ENCODE data around the gene XBP1.

The XBP1 gene

DNA sequence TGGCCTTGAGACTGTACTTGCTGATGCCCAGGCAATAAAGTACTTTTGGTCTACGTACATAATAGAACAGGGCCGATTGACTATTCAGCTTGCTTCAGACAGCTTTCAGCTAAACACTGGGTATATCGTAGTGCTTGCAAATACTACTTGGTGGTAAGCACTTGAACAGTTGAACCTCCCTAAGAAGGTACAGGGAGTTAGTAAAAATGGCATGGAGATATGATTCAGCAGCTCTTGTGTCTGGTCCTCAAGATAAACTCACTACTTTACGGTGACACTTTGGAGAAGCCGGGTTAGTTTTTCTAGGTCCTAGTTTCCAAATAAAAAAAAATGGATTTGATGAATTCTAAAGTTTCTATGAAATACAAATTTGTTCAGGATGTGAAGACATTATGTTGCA lies 20.5 kb downstream of the XBP1 start:
- H3K27me3 ChIP-seq (ENCODE audit: low read length), result no peaks in the 10 kb centered on the region
- no peak overlapping the region for H3K27ac ChIP-seq (ENCODE audit: low read depth, low read length)
- no peak overlapping the region for H3K9ac ChIP-seq (ENCODE audit: low read length)
- TF ChIP-seq, protein P1, sequence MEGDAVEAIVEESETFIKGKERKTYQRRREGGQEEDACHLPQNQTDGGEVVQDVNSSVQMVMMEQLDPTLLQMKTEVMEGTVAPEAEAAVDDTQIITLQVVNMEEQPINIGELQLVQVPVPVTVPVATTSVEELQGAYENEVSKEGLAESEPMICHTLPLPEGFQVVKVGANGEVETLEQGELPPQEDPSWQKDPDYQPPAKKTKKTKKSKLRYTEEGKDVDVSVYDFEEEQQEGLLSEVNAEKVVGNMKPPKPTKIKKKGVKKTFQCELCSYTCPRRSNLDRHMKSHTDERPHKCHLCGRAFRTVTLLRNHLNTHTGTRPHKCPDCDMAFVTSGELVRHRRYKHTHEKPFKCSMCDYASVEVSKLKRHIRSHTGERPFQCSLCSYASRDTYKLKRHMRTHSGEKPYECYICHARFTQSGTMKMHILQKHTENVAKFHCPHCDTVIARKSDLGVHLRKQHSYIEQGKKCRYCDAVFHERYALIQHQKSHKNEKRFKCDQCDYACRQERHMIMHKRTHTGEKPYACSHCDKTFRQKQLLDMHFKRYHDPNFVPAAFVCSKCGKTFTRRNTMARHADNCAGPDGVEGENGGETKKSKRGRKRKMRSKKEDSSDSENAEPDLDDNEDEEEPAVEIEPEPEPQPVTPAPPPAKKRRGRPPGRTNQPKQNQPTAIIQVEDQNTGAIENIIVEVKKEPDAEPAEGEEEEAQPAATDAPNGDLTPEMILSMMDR (IDR thresholded peaks at IDR 0.05; ENCODE audit: insufficient read depth, low read length, poor library complexity, severe bottlenecking), result no peak
- no peak for TF ChIP-seq EZH2phosphoT487 (conservative IDR thresholded peaks at IDR 0.05; ENCODE audit: low read length)
- H3K36me3 ChIP-seq (ENCODE audit: low read length), result 0 out of 2 replicates have a peak, but pooled peaks cover 6% of the 10 kb centered on the region
- peaks cover 28% of the 10 kb centered on the region for H3K79me2 ChIP-seq (ENCODE audit: insufficient read depth, low read length)
- H3F3A ChIP-seq (ENCODE audit: insufficient read depth), result no peaks in the 10 kb centered on the region
- peaks cover 6% of the 10 kb centered on the region; the same call in 1 of the 2 replicates for H4K20me1 ChIP-seq (ENCODE audit: low read depth, low read length)
- no peak overlapping the region for H2AFZ ChIP-seq (ENCODE audit: low read depth, low read length, severe bottlenecking)
- H3K9me2 ChIP-seq (replicated peaks; ENCODE audit: insufficient read depth, low read length), result no peaks in the 10 kb centered on the region
- H3K4me2 ChIP-seq (ENCODE audit: low read depth, low read length, poor library complexity, severe bottlenecking), result no peak overlapping the region
- H3K9me3 ChIP-seq (ENCODE audit: insufficient read depth, low read length), result no peaks in the 10 kb centered on the region
- H3K4me3 ChIP-seq (ENCODE audit: insufficient read depth, low read length, poor library complexity, severe bottlenecking), result no peak overlapping the region

DNA sequence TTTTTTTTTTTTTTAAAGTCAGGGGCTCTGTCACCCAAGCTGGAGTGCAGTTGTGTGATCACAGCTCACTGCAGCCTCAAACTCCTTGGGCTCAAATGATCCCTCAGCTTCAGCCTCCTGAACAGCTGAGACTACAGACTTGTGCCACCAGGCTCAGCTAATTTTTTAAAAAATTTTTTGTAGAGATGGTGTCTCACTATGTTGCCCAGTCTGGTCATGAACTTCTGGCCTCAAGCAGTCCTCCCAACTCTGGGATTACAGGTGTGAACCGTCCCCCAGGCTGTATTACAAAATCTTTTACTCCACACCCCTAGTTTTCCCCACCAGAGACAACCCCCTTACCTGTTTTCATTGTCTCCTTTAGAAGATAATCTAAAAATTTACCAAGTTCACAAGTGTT lies 26.0 kb downstream of the XBP1 start:
- Histone ChIP-seq H3K27ac (ENCODE audit: low read depth, low read length) (no peak overlapping the region), H3K79me2 (ENCODE audit: insufficient read depth, low read length) (peaks cover 37% of the 10 kb centered on the region), H3K9me2 (replicated peaks; ENCODE audit: insufficient read depth, low read length) (no peaks in the 10 kb centered on the region), H3K9me3 (ENCODE audit: insufficient read depth, low read length) (no peaks in the 10 kb centered on the region), H3K4me2 (ENCODE audit: low read depth, low read length, poor library complexity, severe bottlenecking) (peak overlapping the region; percentile 8), H3K36me3 (ENCODE audit: low read length) (no peaks in the 10 kb centered on the region), H3F3A (ENCODE audit: insufficient read depth) (no peaks in the 10 kb centered on the region), H2AFZ (ENCODE audit: low read depth, low read length, severe bottlenecking) (no peak overlapping the region), H3K9ac (ENCODE audit: low read length) (no peak overlapping the region), H3K4me3 (ENCODE audit: insufficient read depth, low read length, poor library complexity, severe bottlenecking) (no peak overlapping the region), H4K20me1 (ENCODE audit: low read depth, low read length) (no peaks in the 10 kb centered on the region), H3K27me3 (ENCODE audit: low read length) (no peaks in the 10 kb centered on the region)
- TF ChIP-seq, protein P1 (IDR thresholded peaks at IDR 0.05; ENCODE audit: insufficient read depth, low read length, poor library complexity, severe bottlenecking), result no peak

DNA sequence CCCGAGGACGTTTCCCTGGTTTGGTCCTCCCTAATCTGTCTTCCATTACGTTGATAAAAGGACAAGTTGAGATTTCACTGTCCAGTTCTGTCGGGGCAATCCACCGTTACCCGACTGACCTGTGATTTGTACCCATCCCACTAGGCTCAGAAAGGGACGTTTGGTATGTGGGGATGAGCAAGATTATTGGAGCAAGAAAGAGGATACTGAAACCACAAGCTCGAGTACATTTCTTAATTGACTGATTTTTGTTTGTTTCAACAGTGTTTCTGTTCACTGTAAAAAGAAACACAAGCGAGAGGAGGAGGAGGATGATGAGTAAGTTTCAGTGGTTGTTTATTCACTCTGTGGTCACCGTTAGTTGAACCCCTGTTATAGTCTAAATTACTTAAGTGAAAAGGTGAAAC lies 26.9 kb downstream of the XBP1 start:
- no peak for TF ChIP-seq EZH2phosphoT487 (conservative IDR thresholded peaks at IDR 0.05; ENCODE audit: low read length)
- TF ChIP-seq, protein P1 (IDR thresholded peaks at IDR 0.05; ENCODE audit: insufficient read depth, low read length, poor library complexity, severe bottlenecking), result no peak
- H3K27me3 ChIP-seq (ENCODE audit: low read length), result no peaks in the 10 kb centered on the region
- H3K27ac ChIP-seq (ENCODE audit: low read depth, low read length), result peak overlapping the region; percentile 11
- H3K4me2 ChIP-seq (ENCODE audit: low read depth, low read length, poor library complexity, severe bottlenecking), result peak overlapping the region; percentile 82
- no peaks in the 10 kb centered on the region for H3K9me2 ChIP-seq (replicated peaks; ENCODE audit: insufficient read depth, low read length)
- H3F3A ChIP-seq (ENCODE audit: insufficient read depth), result no peaks in the 10 kb centered on the region
- no peaks in the 10 kb centered on the region for H3K9me3 ChIP-seq (ENCODE audit: insufficient read depth, low read length)
- no peaks in the 10 kb centered on the region for H3K36me3 ChIP-seq (ENCODE audit: low read length)
- H2AFZ ChIP-seq (ENCODE audit: low read depth, low read length, severe bottlenecking), result peak overlapping the region; percentile 65
- H4K20me1 ChIP-seq (ENCODE audit: low read depth, low read length), result no peaks in the 10 kb centered on the region
- peaks cover 37% of the 10 kb centered on the region for H3K79me2 ChIP-seq (ENCODE audit: insufficient read depth, low read length)
- H3K9ac ChIP-seq (ENCODE audit: low read length), result peak overlapping the region; percentile 68
- peak overlapping the region; percentile 87 for H3K4me3 ChIP-seq (ENCODE audit: insufficient read depth, low read length, poor library complexity, severe bottlenecking)
